Neural cell (in vitro differentiated cells): ENCODE results near the gene DARS1. TPM values are rescaled to one million over a fixed set of nuclear protein-coding genes. Genes with fewer than 3 reads are reported as not detected.

Experiments used
- H2AFZ ChIP-seq: fragments of 200-600, 300-800 bp; sonication (generic), shearing (Covaris generic); 2 replicates; pipeline ENCODE4 v1.6.0; 2014; ENCODE audit warnings: low read depth, mild to moderate bottlenecking, antibody characterized with exemption, low read length, moderate library complexity
- H3F3A ChIP-seq: fragments of 200-600 bp; shearing (Covaris generic); 2 replicates; pipeline ENCODE4 v1.6.1; 2016; ENCODE audit warnings: mild to moderate bottlenecking, moderate library complexity, mixed read lengths, antibody characterized with exemption, low read length; ENCODE audit not compliant: insufficient read depth, poor library complexity, severe bottlenecking
- H3K27ac ChIP-seq: fragments of 200-600, 300-800 bp; sonication (generic), shearing (Covaris generic); 2 replicates; pipeline ENCODE4 v1.5.1; 2014; ENCODE audit warnings: mild to moderate bottlenecking, low read length, moderate library complexity
- H3K27me3 ChIP-seq: fragments of 300-800, 200-600 bp; sonication (generic), shearing (Covaris generic); 2 replicates; pipeline ENCODE4 v1.6.0; 2014; ENCODE audit warnings: mild to moderate bottlenecking, low read depth, low read length, moderate library complexity; ENCODE audit not compliant: insufficient read depth
- H3K36me3 ChIP-seq: fragments of 300-800, 200-600 bp; sonication (generic), shearing (Covaris generic); 2 replicates; pipeline ENCODE4 v1.5.1; 2014; ENCODE audit warnings: mild to moderate bottlenecking, antibody characterized with exemption, low read length, moderate library complexity; ENCODE audit not compliant: insufficient read depth
- H3K4me2 ChIP-seq: fragments of 300-800, 200-600 bp; sonication (generic), shearing (Covaris generic); 2 replicates; pipeline ENCODE4 v1.6.0; 2014; ENCODE audit warnings: mild to moderate bottlenecking, low read length
- H3K4me3 ChIP-seq: fragments of 300-800, 200-600 bp; sonication (generic), shearing (Covaris generic); 2 replicates; pipeline ENCODE4 v1.5.1; 2014; ENCODE audit warnings: mild to moderate bottlenecking, low read length, moderate library complexity
- H3K79me2 ChIP-seq: fragments of 200-600 bp; shearing (Covaris generic); replicated peaks from 2 replicates; pipeline ENCODE4 v1.6.0; 2014; ENCODE audit warnings: mild to moderate bottlenecking, low read length, moderate library complexity; ENCODE audit not compliant: insufficient read depth
- H3K9ac ChIP-seq: fragments of 300-800, 200-600 bp; sonication (generic), shearing (Covaris generic); 2 replicates; pipeline ENCODE4 v1.6.1; 2016; ENCODE audit warnings: mild to moderate bottlenecking, low read length, mixed read lengths
- H3K9me2 ChIP-seq: fragments of 200-600 bp; shearing (Covaris generic); 2 replicates; pipeline ENCODE4 v1.6.1; 2016; ENCODE audit warnings: mild to moderate bottlenecking, low read length, mixed read lengths; ENCODE audit not compliant: insufficient read depth
- H3K9me3 ChIP-seq: fragments of 200-600, 300-800 bp; sonication (generic), shearing (Covaris generic); 2 replicates; pipeline ENCODE4 v1.6.1; 2016; ENCODE audit warnings: mild to moderate bottlenecking, mixed run types, low read length, moderate library complexity, mixed read lengths
- H4K20me1 ChIP-seq: fragments of 200-600 bp; shearing (Covaris generic); 2 replicates; pipeline ENCODE4 v1.6.1; 2016; ENCODE audit warnings: mild to moderate bottlenecking, mixed run types; ENCODE audit not compliant: insufficient read depth
- EP300 ChIP-seq: fragments of 450-650 bp; conservative IDR thresholded peaks from 2 replicates; pipeline ENCODE4 v1.6.1; 2014; ENCODE audit warnings: antibody characterized with exemption, mild to moderate bottlenecking, moderate library complexity; ENCODE audit not compliant: poor library complexity, severe bottlenecking
- EZH2 ChIP-seq: fragments of 200-600, 300-800 bp; shearing (Covaris generic), sonication (generic); IDR thresholded peaks from 2 replicates; pipeline ENCODE4 v1.6.1; 2014; ENCODE audit warnings: antibody characterized with exemption, low read length, borderline replicate concordance, mild to moderate bottlenecking; ENCODE audit not compliant: insufficient read depth, poor library complexity, severe bottlenecking
- MXI1 ChIP-seq: fragments of 450-650 bp; conservative IDR thresholded peaks from 2 replicates; pipeline ENCODE4 v1.6.1; 2014; ENCODE audit warnings: antibody characterized with exemption, mild to moderate bottlenecking; ENCODE audit not compliant: poor library complexity, severe bottlenecking
- POLR2AphosphoS5 ChIP-seq: IDR thresholded peaks from 2 replicates; pipeline ENCODE4 v1.6.1; 2012
- RAD21 ChIP-seq: fragments of 450-650 bp; conservative IDR thresholded peaks from 2 replicates; pipeline ENCODE4 v1.6.1; 2014; ENCODE audit warnings: antibody characterized with exemption, mild to moderate bottlenecking, moderate library complexity
- SMC3 ChIP-seq: fragments of 450-650 bp; conservative IDR thresholded peaks from 2 replicates; pipeline ENCODE4 v1.6.1; 2014; ENCODE audit warnings: antibody characterized with exemption, mild to moderate bottlenecking, moderate library complexity; ENCODE audit not compliant: poor library complexity
- TAF1 ChIP-seq: IDR thresholded peaks from 2 replicates; pipeline ENCODE4 v1.6.1; 2012; ENCODE audit warnings: low read depth
- polyA plus RNA-seq: library from polyadenylated mRNA; depleted of rRNA; stranded (reverse); fragments of >200 nt; gene quantifications from 2 replicates; pipeline ENCODE4 v1.2.3, GENCODE V29; 2014
- TF ChIP-seq, protein P1 (sequence below): fragments of 450-650 bp; IDR thresholded peaks from 2 replicates; pipeline ENCODE4 v1.5.1; 2014; ENCODE audit warnings: antibody characterized with exemption, mild to moderate bottlenecking, moderate library complexity; ENCODE audit not compliant: poor library complexity, severe bottlenecking
- TF ChIP-seq, protein P2 (sequence below): IDR thresholded peaks from 2 replicates; pipeline ENCODE4 v1.6.1; 2012; ENCODE audit warnings: borderline replicate concordance

DARS1 gene
- polyA plus RNA-seq, 1 donor from 2014 or later, result 37.9 TPM

GRCh38 chr2:135980434-135981079, 4.9 kb downstream of the DARS1 start:
- H3K79me2 ChIP-seq, result no peaks in the 10 kb centered on the region
- no peaks in the 10 kb centered on the region for H4K20me1 ChIP-seq
- H2AFZ ChIP-seq, result no peak overlapping the region
- H3K9me3 ChIP-seq, result no peaks in the 10 kb centered on the region
- H3K4me2 ChIP-seq, result no peak overlapping the region
- H3K36me3 ChIP-seq, result no peaks in the 10 kb centered on the region
- no peaks in the 10 kb centered on the region for H3F3A ChIP-seq
- no peaks in the 10 kb centered on the region for H3K27me3 ChIP-seq
- H3K9me2 ChIP-seq, result no peaks in the 10 kb centered on the region
- H3K4me3 ChIP-seq, result no peak overlapping the region
- TF ChIP-seq POLR2AphosphoS5 (no peak), MXI1 (no peak), EP300 (no peak), EZH2 (no peak), TAF1 (no peak)
- TF ChIP-seq, protein P1, sequence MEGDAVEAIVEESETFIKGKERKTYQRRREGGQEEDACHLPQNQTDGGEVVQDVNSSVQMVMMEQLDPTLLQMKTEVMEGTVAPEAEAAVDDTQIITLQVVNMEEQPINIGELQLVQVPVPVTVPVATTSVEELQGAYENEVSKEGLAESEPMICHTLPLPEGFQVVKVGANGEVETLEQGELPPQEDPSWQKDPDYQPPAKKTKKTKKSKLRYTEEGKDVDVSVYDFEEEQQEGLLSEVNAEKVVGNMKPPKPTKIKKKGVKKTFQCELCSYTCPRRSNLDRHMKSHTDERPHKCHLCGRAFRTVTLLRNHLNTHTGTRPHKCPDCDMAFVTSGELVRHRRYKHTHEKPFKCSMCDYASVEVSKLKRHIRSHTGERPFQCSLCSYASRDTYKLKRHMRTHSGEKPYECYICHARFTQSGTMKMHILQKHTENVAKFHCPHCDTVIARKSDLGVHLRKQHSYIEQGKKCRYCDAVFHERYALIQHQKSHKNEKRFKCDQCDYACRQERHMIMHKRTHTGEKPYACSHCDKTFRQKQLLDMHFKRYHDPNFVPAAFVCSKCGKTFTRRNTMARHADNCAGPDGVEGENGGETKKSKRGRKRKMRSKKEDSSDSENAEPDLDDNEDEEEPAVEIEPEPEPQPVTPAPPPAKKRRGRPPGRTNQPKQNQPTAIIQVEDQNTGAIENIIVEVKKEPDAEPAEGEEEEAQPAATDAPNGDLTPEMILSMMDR, result no peak
- TF ChIP-seq, protein P2, sequence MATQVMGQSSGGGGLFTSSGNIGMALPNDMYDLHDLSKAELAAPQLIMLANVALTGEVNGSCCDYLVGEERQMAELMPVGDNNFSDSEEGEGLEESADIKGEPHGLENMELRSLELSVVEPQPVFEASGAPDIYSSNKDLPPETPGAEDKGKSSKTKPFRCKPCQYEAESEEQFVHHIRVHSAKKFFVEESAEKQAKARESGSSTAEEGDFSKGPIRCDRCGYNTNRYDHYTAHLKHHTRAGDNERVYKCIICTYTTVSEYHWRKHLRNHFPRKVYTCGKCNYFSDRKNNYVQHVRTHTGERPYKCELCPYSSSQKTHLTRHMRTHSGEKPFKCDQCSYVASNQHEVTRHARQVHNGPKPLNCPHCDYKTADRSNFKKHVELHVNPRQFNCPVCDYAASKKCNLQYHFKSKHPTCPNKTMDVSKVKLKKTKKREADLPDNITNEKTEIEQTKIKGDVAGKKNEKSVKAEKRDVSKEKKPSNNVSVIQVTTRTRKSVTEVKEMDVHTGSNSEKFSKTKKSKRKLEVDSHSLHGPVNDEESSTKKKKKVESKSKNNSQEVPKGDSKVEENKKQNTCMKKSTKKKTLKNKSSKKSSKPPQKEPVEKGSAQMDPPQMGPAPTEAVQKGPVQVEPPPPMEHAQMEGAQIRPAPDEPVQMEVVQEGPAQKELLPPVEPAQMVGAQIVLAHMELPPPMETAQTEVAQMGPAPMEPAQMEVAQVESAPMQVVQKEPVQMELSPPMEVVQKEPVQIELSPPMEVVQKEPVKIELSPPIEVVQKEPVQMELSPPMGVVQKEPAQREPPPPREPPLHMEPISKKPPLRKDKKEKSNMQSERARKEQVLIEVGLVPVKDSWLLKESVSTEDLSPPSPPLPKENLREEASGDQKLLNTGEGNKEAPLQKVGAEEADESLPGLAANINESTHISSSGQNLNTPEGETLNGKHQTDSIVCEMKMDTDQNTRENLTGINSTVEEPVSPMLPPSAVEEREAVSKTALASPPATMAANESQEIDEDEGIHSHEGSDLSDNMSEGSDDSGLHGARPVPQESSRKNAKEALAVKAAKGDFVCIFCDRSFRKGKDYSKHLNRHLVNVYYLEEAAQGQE, result no peak
- no peak overlapping the region for H3K9ac ChIP-seq
- no peak overlapping the region for H3K27ac ChIP-seq

- Histone ChIP-seq H3K9me2 (no peaks in the 10 kb centered on the region), H4K20me1 (no peaks in the 10 kb centered on the region), H3F3A (no peaks in the 10 kb centered on the region), H3K4me2 (no peak overlapping the region), H2AFZ (no peak overlapping the region), H3K79me2 (no peaks in the 10 kb centered on the region), H3K27me3 (no peaks in the 10 kb centered on the region), H3K4me3 (no peak overlapping the region), H3K9me3 (no peaks in the 10 kb centered on the region), H3K9ac (no peak overlapping the region), H3K36me3 (no peaks in the 10 kb centered on the region), H3K27ac (no peak overlapping the region)
- TF ChIP-seq RAD21 (no peak), EP300 (no peak), SMC3 (no peak), EZH2 (no peak), TAF1 (no peak), POLR2AphosphoS5 (no peak), MXI1 (no peak)
- TF ChIP-seq, protein P1, result no peak
- TF ChIP-seq, protein P2, result no peak
These were observed 9.7 kb downstream of the DARS1 start for GRCh38 chr2:135975702-135976101.
